Midbrain (tissue), 1 donor: ENCODE results near the gene STAMBPL1.

Experiments
- DNase-seq: peaks from one replicate; lab custom pipeline; 2025; lab: John Stamatoyannopoulos, UW

Gene STAMBPL1

DNA sequence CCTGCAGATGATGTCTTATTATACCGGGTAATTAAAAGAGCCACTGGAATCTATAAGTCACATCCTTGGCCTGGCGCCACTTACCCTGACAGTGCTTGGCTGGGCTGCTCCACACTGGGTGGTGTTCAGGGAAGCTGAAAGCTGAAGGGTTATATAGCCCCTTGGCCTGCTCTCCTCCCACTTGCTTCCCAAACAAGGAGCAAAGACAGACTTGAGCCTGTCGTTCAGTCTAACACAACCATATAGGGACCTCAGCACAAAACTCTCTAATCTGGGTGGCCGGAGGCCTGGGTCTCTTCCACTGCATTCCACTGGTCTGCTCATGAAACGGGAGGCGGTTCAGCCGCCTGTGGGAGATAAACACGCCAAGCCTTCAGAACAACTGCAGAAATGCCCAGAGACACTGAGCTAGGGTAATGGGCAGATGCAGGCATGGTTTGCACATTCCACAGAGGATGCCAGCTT is 72.6 kb downstream of the STAMBPL1 start, which contains the start of gene ACTA2:
TSS of gene ACTA2 (minus strand) at position 127 of the 465 bp plus-strand sequence. CDS start 3,843 bp downstream, outside the sequence.
- no peak for DNase-seq

DNA sequence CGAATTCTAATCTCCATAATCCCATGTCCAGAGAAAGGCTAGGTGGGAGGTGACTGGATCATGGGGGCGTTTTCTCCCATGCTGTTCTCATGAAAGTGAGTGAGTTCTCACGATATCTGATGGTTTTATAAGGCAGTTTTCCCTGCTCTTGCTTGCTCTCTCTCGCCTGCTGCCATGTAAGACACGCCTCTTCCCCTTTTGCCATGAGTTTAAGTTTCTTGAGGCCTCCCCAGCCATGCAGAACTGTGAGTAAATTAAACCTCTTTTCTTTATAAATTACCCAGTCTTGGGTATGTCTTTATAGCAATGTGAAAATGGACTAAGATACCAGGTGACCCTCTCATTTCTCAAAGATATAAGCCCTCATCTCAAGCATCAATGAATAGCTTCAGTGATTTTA is 73.6 kb downstream of the STAMBPL1 start:
- no peak for DNase-seq

DNA sequence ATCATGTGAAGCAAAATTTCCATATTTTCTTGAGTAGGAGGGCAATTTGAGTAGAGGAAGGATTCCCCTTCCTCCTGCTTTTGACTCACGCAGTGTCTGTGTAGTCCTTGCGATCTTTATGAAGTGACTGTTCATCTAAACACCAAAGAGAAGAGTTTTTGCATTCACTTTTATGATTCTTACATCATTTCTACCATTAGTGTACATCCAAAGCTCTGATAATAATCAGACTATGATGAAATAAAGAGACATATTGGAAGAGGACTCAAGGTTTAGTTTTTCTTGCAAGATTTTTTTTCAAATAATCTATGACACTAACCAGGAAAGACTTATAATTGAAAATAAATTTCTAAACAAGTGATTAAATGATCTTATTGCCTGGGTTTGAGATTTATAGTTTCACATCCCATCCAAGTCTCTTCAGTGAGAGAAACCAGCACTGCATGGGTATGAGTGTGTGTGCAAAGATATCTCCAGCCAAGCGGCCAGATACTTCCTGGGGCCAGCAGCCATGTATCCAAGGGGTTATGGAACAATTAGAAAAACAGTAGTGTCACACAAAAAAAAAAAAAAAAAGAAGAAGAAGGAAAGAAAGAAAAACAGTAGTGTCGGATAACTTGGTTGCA is 74.5 kb downstream of the STAMBPL1 start:
- no peak for DNase-seq

DNA sequence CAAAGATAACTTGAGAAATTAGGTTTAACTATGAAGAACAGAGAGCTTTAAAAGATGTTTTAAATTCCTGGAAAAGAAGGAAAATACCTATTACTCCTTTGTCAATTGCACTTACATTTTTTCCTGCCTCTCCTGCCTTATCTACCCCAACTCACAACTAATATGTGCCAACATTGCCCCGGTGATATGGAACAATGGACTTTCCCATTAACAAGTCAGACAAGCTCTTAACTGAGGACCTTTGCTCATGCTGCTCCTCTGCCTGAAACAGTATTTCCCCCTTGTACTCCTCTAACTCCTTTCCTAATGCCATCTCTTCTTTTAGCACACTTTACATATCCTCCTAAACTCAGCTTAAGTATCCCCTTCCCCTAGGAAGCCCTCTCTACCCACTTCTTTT is 77.3 kb downstream of the STAMBPL1 start:
- no peak for DNase-seq

DNA sequence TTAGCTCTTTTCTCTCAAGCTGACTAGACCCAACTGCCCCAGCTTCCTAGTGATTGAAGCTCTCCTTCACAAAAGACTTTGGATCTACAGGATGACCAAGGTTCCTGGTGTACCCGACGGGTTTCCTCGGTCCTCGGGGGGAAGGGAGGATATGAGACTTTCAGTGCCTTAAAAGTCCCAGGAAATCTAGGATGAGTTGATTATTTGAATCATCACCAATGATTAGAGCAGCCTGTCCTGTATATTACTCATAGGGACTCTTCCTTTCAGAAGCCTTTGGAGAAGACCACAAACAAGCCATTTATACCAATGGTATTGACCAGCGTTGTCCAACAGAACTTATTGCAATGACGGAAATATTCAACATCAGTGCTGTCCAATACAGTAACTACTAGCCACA is 78.7 kb downstream of the STAMBPL1 start:
- no peak for DNase-seq

DNA sequence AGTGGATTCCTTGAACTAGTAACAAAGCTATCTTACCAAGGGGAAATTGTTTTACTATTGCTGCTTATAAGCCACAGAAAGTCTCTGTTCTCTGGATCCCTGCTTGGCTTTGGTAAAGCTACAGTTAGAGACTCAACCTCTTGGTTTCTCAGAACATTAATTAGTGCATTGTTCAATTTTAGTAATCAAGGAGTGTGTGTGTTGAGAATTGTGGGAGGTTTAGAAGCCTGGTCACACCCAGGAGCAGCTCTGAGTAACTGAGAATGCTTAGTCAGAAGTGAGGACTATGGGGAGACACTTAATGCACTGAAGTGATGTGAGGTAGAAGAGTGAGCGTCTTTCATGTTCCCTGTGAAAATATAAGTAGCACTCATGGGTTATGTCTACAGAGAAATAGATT is 80.8 kb downstream of the STAMBPL1 start:
- DNase-seq = no peak

DNA sequence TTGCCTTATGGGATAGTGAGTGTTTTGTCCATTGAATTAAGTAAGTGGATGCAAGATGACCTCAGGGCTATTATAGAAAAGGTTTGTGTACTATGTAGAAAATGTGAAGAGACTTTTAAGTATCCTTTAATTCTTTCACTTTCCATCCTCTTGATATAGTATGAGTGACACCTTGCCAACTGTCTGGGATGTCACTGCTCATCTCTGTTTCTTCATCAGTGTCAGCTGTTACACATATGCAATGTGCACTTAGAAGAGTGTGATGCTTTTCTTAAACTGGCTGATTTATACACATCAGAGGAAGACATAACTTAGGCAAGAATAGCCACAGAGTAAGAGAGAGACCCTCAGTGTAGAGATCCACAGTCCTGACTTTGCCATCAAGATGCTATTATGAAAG is 81.2 kb downstream of the STAMBPL1 start:
- DNase-seq = no peak

DNA sequence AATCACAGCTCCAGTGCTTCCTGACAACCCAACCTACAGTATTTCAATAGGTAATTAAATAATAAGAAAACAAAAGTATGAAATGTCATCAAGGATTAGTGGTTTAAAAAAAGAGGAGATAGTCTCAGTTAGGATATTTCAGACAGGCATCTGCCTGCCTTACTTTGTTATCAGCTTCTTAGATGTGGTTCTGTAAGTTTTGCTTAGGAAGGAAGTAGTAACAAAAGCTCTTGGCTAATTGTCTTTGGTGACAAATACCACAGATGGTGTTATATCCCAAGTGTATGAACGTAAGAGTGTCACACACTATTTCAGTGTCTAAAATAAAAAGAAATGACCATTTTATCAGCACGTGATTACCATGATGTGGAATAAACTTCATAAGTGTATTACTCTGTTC is 82.3 kb downstream of the STAMBPL1 start:
- no peak for DNase-seq

DNA sequence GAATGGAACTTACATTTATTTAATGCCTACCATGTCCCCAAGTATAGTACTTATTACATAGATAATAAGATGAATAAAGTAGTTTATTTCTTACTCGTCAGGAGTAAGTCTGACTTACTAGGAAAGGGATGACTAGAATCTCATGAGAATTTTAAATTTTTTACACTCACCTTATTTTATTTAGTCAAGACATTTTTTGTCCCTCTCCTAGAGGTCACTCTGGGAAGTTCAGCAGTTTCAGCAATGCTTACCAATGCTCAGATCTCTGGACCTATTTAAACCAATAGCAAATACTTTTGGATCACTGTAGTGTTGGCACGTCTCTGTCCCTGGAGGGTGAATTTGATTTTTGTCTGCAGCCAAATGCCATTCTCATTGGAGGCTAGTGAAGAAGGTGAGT is 83.3 kb downstream of the STAMBPL1 start:
- DNase-seq = no peak

DNA sequence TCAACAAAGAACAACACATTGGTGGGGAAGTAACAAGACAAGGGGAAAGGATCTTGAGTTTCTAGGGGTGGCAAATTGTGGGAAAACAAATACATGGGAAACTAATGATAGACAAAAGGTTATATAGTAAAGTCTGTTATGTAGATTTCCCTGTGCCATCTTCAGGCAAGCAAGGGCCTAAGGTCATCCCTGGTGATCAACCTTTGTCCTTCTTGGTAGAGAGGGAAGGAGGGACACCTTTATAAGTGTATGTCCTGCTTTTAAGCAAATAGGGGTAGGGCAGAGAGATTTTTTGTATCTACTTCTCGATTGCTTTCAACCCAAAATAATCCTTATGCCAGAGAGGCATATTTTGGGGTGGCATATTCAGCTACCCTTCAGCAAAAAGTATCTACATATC is 84.3 kb downstream of the STAMBPL1 start:
- DNase-seq = no peak

DNA sequence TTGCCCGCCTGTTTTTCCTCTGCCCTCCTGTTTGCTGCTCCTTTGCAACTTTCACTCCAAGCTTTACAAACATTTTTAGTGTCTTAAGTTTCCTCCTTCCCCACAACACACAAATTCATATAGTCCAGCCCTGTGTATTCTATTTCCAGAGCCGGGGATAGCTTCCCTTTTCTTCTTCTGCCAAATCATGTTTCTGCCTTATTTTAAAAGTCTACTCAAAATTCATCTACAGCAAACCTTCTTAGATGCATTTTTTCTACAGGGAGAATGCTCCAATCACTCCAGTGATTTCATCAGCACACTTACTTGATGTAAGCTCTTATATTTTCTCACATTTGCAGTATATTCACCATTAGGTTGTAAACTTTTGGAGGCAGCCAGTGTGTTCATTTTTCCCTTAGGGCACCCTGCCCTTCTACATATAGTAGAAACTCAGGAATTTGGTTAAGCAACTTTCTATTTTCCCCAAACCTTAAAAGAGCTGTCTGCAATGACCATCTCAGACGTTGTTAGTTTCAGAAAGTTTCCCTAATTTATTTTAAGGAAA is 84.9 kb downstream of the STAMBPL1 start:
- DNase-seq = no peak

DNA sequence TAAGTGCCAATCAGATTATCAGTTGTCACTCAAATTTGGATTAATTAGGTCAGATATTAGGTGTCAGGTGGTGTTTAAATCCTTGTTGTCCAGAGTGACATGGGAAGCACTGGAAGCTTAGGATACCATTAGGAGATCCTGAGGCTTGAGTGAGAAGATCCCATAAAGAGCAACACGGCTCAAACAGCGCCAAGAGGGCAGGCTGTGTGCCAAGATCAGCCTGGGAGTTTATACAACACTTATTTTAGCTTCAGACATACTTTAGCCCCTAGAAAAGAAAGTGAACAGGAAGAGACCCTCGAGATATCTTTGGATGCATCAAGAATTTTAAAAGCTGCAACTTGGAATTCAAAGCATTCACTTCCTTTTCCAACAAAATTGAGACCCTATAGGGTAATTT is 86.8 kb downstream of the STAMBPL1 start:
- DNase-seq = no peak

DNA sequence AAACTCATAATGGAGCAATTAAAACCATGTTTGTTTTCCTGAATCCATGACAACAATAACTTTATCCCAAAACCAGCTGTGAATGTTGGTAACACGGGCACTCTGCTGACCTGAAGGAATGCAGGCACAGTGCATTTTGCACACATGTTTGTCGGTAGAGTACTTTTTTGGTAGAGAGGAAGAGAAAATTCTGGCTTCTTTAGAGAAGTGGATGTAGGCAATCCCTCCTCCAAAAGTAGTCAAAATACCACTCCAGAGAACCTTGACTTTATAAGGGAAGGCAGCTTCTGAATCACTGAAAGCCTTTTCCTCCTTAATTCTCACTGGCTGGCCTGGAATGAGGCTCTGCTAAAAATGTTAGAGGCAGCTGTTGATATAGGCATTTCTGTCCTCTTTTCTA is 88.3 kb downstream of the STAMBPL1 start:
- DNase-seq = no peak

DNA sequence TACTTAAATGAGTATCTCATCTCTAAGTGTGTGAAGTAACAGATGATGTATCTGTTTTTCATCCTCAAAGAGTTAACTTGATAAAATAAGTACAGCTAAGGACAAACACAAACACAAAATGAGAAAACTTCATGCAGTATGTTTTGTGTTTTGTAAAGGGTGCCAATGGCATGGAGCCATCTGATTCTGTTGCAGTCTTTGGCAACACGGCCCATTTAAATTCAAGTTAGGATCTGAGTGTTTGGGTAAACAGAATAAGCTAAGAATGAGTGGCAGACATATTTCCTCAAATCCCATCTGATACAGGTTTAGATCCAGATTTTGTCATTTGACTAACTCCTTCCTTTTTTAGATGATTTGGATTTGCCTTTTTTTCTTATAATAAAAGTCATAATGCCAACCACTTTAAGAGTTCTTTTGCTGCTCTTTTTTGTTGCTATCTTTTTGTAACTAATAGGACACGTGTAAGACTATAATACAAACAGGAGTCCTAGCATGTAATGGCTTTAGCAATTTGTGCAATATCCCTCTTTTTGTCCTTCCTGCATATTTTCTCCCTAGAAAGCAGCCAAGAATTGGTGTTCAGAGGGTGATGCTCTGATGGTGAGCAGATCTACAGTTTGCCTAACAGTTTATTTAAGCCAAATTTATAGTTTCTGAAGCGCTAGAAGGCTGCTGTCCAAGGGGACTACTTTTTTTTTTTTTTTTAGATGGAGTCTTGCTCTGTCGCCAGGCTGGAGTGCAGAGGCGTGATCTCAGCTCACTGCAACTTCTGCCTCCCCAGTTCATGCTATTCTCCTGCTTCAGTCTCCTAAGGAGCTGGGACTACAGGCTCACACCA is 91.4 kb downstream of the STAMBPL1 start:
- no peak for DNase-seq
